ENCODE results near the gene KIAA1671. TPM values are rescaled to one million over a fixed set of nuclear protein-coding genes. Genes with fewer than 3 reads are reported as not detected.

The KIAA1671 gene
- total and polyA plus RNA-seq, 4 donors, result 8.7 to 35.9 (median 19.1) TPM

GRCh38 chr22:24926849-24927579 is 25.5 kb upstream of the KIAA1671 start:
- 95% methylated on average over 1 of the region's 1 CpG for WGBS
- H3K4me3 ChIP-seq (ENCODE audit: low read depth in 1 of 3, low read length in 3 of 3), result no peak overlapping the region
- no peak for DNase-seq (ENCODE audit: low spot score)

GRCh38 chr22:24928322-24928721 is 24.2 kb upstream of the KIAA1671 start:
- no peak overlapping the region for H3K4me3 ChIP-seq (ENCODE audit: low read depth in 1 of 3, low read length in 3 of 3)
- no peaks in the 10 kb centered on the region for H3K36me3 ChIP-seq (ENCODE audit: control insufficient read depth in 4 of 4, insufficient read depth in 3 of 4, low read depth in 1 of 4, low read length in 3 of 4)
- H3K9ac ChIP-seq (ENCODE audit: low read depth in 1 of 2, low read length in 2 of 2), result no peak overlapping the region
- no peaks in the 10 kb centered on the region for H3K4me1 ChIP-seq (ENCODE audit: control insufficient read depth in 4 of 4, insufficient read depth in 4 of 4, low read length in 3 of 4)
- peaks cover 0 to 3% (median 0%) of the 10 kb centered on the region in 4 donors for H3K27me3 ChIP-seq (ENCODE audit: control insufficient read depth in 4 of 4, insufficient read depth in 4 of 4, low read length in 3 of 4)
- H3K9me3 ChIP-seq (ENCODE audit: control insufficient read depth in 4 of 4, low read length in 3 of 4), result peaks cover 0 to 4% (median 0%) of the 10 kb centered on the region in 4 donors
- 81% methylated on average over 7 of the region's 7 CpGs for WGBS
- no peak overlapping the region for H3K27ac ChIP-seq (ENCODE audit: low read depth in 1 of 2, low read length in 2 of 2)
- TF ChIP-seq YY1 (IDR thresholded peaks at IDR 0.05) (no peak), SP1 (IDR thresholded peaks at IDR 0.05) (no peak), FOXA2 (IDR thresholded peaks at IDR 0.05) (no peak), MAX (IDR thresholded peaks at IDR 0.05) (no peak), CTCF (IDR thresholded peaks at IDR 0.05; ENCODE audit: low read depth, low read length, missing input control) (no peak), ZBTB33 (IDR thresholded peaks at IDR 0.05) (no peak), REST (IDR thresholded peaks at IDR 0.05) (no peak), RAD21 (IDR thresholded peaks at IDR 0.05) (no peak), JUND (IDR thresholded peaks at IDR 0.05) (no peak), ATF3 (IDR thresholded peaks at IDR 0.05) (no peak), FOXA1 (IDR thresholded peaks at IDR 0.05) (no peak), HNF4G (IDR thresholded peaks at IDR 0.05) (no peak), GABPA (IDR thresholded peaks at IDR 0.05 in 1 of 2, conservative IDR thresholded peaks at IDR 0.05 in 1 of 2) (no peak), HNF4A (conservative IDR thresholded peaks at IDR 0.05) (no peak), EGR1 (IDR thresholded peaks at IDR 0.05; ENCODE audit: low read depth in 2 of 2) (no peak), RXRA (IDR thresholded peaks at IDR 0.05) (no peak)
- DNase-seq (ENCODE audit: low spot score), result no peak

More at GRCh38 chr22:24926849-24927579, 25.5 kb upstream of the KIAA1671 start:
- Histone ChIP-seq H3K9ac (ENCODE audit: low read depth in 1 of 2, low read length in 2 of 2) (no peak overlapping the region), H3K9me3 (ENCODE audit: control insufficient read depth in 4 of 4, low read length in 3 of 4) (peaks cover 0 to 4% (median 0%) of the 10 kb centered on the region in 4 donors), H3K4me1 (ENCODE audit: control insufficient read depth in 4 of 4, insufficient read depth in 4 of 4, low read length in 3 of 4) (no peaks in the 10 kb centered on the region), H3K27ac (ENCODE audit: low read depth in 1 of 2, low read length in 2 of 2) (no peak overlapping the region), H3K36me3 (ENCODE audit: control insufficient read depth in 4 of 4, insufficient read depth in 3 of 4, low read depth in 1 of 4, low read length in 3 of 4) (no peaks in the 10 kb centered on the region), H3K27me3 (ENCODE audit: control insufficient read depth in 4 of 4, insufficient read depth in 4 of 4, low read length in 3 of 4) (peaks cover 0 to 3% (median 0%) of the 10 kb centered on the region in 4 donors)
- TF ChIP-seq HNF4A (conservative IDR thresholded peaks at IDR 0.05) (no peak), ZBTB33 (IDR thresholded peaks at IDR 0.05) (no peak), NR2F2 (IDR thresholded peaks at IDR 0.05) (no peak), JUND (IDR thresholded peaks at IDR 0.05) (no peak), HNF4G (IDR thresholded peaks at IDR 0.05) (no peak), SP1 (IDR thresholded peaks at IDR 0.05) (no peak), EGR1 (IDR thresholded peaks at IDR 0.05; ENCODE audit: low read depth in 2 of 2) (no peak), FOXA2 (IDR thresholded peaks at IDR 0.05) (no peak)

Data from liver (tissue), 9 donors.